ENCODE measurements around the gene SMAD3. TPM values are rescaled to one million over a fixed set of nuclear protein-coding genes. Genes with fewer than 3 reads are reported as not detected.
A peak's percentile ranks its signal among the peaks of the same experiment; 100 is the strongest.

Gene SMAD3
- total RNA-seq, 3 donors from 2014 or later: 22.5 to 44.6 (median 33.4) TPM

DNA sequence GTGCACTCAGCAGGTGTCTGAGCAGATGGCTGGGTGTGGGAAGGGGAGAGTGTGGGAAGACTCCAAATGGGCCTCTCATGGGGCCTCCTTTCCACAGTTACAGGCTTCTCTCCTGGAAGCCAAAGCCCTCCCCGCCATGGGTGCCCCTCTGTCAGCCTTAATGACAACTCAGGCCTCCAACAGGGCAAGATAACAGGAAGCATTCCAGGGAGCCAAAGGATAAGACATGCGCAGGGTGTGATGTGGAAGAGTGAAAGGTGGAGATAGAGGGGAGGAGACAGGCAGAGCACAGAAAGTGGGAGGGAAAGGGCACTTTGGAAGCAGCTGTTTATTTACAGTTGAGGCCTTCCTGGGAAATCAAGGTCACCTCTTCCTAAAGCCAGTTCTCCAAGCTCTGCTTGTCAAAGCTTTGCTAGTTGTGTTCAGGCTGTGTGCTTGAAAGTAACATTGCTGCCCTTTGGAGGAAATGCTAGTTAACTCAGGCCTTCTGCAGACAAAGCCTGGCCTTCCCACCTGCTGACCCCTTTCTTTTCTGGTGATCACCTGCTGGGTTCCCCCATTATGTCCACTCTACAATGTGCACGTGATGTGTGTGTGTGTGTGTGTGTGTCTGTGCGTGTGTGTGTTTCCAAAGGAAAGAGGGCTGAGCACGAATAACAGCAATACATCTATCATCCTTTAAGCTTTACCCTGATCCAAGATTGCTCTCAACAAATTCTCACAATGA is 35.2 kb upstream of the SMAD3 start:
- no peaks in the 10 kb centered on the region for H3K27me3 ChIP-seq
- intact Hi-C loops (cut with DNase I; ENCODE audit: low total_unique reads): no loop called here
- DNase-seq (ENCODE audit: low spot score in 2 of 2): no peak
- H3K4me3 ChIP-seq: no peak overlapping the region
- H3K9me3 ChIP-seq: no peaks in the 10 kb centered on the region
- H3K27ac ChIP-seq: no peak overlapping the region
- no peaks in the 10 kb centered on the region for H3K36me3 ChIP-seq
- H3K4me1 ChIP-seq: peaks cover 2 to 6% of the 10 kb centered on the region in 2 donors
- TF ChIP-seq, protein P1, sequence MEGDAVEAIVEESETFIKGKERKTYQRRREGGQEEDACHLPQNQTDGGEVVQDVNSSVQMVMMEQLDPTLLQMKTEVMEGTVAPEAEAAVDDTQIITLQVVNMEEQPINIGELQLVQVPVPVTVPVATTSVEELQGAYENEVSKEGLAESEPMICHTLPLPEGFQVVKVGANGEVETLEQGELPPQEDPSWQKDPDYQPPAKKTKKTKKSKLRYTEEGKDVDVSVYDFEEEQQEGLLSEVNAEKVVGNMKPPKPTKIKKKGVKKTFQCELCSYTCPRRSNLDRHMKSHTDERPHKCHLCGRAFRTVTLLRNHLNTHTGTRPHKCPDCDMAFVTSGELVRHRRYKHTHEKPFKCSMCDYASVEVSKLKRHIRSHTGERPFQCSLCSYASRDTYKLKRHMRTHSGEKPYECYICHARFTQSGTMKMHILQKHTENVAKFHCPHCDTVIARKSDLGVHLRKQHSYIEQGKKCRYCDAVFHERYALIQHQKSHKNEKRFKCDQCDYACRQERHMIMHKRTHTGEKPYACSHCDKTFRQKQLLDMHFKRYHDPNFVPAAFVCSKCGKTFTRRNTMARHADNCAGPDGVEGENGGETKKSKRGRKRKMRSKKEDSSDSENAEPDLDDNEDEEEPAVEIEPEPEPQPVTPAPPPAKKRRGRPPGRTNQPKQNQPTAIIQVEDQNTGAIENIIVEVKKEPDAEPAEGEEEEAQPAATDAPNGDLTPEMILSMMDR (IDR thresholded peaks at IDR 0.05): no peak
- TF ChIP-seq POLR2A (IDR thresholded peaks at IDR 0.05): no peak
- TF ChIP-seq POLR2AphosphoS5 (IDR thresholded peaks at IDR 0.05): no peak

DNA sequence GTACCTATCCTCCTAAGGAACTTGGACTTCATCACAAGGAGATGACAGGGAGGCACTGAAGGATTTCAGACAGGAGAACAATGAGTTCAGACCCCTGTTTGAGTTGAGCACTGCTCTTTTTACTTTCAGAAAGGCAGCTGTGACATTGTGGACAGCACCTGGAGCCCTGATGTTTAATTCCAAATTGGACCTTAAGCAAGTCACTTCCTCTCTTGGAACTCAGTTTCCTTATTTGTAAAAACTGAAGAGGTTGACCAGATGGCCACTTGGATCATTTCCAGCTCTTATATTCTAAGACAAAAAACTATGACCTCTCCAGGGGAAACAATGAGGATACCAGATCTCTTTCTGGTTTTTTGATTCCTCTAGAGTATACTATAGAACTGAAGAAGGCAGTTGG is 34.1 kb upstream of the SMAD3 start:
- DNase-seq (ENCODE audit: low spot score in 2 of 2): no peak
- no peak overlapping the region for H3K27ac ChIP-seq
- no peaks in the 10 kb centered on the region for H3K36me3 ChIP-seq
- intact Hi-C loops (cut with DNase I; ENCODE audit: low total_unique reads): no loop called here
- peaks cover 0 to 6% of the 10 kb centered on the region in 2 donors for H3K4me1 ChIP-seq
- H3K4me3 ChIP-seq: no peak overlapping the region
- H3K27me3 ChIP-seq: no peaks in the 10 kb centered on the region
- TF ChIP-seq, protein P1 (IDR thresholded peaks at IDR 0.05): no peak
- TF ChIP-seq POLR2A (IDR thresholded peaks at IDR 0.05): no peak
- no peak for TF ChIP-seq POLR2AphosphoS5 (IDR thresholded peaks at IDR 0.05)
- no peaks in the 10 kb centered on the region for H3K9me3 ChIP-seq

DNA sequence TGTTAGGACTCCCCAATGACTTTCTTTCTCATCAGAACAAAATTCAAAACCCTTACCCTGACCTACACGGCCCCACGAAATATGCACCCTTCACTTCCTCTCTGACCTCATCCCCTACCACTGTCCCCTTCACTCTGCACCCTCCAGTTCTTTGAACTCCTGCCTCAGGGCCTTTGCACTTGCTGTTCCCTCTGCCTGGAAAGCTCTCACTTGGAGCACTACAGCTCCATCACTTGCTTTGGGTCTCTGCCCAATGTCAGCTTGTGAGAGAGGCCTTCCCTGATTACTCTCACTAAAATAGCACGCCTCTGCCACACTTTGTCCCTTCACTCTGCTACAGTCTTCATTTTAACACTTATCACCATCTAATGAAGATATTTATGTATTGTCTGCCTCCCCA is 32.8 kb upstream of the SMAD3 start:
- Histone ChIP-seq H3K4me3 (no peak overlapping the region), H3K36me3 (no peaks in the 10 kb centered on the region), H3K27ac (no peak overlapping the region), H3K4me1 (peaks cover 0 to 6% of the 10 kb centered on the region in 2 donors), H3K27me3 (no peaks in the 10 kb centered on the region), H3K9me3 (no peaks in the 10 kb centered on the region)
- TF ChIP-seq POLR2AphosphoS5 (IDR thresholded peaks at IDR 0.05): no peak
- TF ChIP-seq POLR2A (IDR thresholded peaks at IDR 0.05): no peak
- TF ChIP-seq, protein P1 (IDR thresholded peaks at IDR 0.05): no peak
- no peak for DNase-seq (ENCODE audit: low spot score in 2 of 2)
- intact Hi-C loops (cut with DNase I; ENCODE audit: low total_unique reads): no loop called here

DNA sequence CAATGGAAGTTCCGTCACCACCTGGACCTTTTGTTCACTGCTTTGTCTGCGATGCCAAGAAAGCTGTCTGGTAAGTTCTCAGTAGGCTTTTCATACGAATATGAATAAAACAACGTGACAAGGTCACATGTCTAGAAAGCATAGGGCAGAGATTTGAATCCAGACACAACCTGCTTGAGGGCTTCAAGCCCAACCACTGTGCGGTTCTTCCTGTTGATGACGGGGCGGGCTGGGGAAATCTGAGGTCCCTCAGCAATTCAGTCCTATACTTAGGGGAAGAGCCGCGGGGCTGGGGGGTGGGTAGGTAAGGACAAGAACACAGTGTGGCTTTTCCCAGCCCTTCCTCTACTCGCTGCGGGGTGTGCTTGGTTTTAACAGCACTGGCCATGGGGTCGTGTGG is 32.4 kb upstream of the SMAD3 start:
- Histone ChIP-seq H3K36me3 (no peaks in the 10 kb centered on the region), H3K27me3 (no peaks in the 10 kb centered on the region), H3K4me1 (peaks cover 0 to 6% of the 10 kb centered on the region in 2 donors), H3K4me3 (peak overlapping the region in 2 of 3 donors; percentile 48 to 68), H3K27ac (no peak overlapping the region), H3K9me3 (no peaks in the 10 kb centered on the region)
- TF ChIP-seq POLR2AphosphoS5 (IDR thresholded peaks at IDR 0.05): no peak
- TF ChIP-seq, protein P1 (IDR thresholded peaks at IDR 0.05): no peak
- DNase-seq (ENCODE audit: low spot score in 2 of 2): no peak
- intact Hi-C loops (cut with DNase I; ENCODE audit: low total_unique reads): no loop called here

DNA sequence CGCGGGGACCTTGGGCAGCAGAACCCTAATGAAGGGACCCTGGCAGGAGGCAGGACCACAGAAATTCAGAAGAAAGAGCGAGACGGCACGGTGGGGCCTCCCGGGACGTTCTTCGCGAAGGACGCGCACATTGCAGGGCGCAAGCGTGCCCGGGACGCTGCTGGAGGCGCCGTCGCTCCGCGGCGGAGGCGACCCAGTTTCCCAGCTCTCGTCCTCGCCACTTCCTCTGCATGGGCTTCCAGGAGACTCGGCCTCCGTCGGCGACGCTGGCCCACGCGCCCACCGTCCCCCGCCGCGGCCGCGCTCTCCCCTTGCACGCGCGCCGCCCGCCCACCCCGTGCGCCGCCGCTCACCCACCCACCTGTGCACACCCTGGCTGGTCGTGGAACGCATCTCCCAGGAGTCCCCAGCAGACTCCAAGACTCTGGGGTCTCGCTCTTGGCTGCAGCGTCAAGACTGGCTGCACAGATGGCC is 31.8 kb upstream of the SMAD3 start:
- no peak for DNase-seq (ENCODE audit: low spot score in 2 of 2)
- Histone ChIP-seq H3K27ac (no peak overlapping the region), H3K4me1 (peaks cover 0 to 6% of the 10 kb centered on the region in 2 donors), H3K9me3 (no peaks in the 10 kb centered on the region), H3K4me3 (peak overlapping the region; percentile 11 to 68 (median 48)), H3K36me3 (no peaks in the 10 kb centered on the region), H3K27me3 (no peaks in the 10 kb centered on the region)
- TF ChIP-seq POLR2A (IDR thresholded peaks at IDR 0.05) (no peak), POLR2AphosphoS5 (IDR thresholded peaks at IDR 0.05) (no peak)
- TF ChIP-seq, protein P1 (IDR thresholded peaks at IDR 0.05): no peak
- intact Hi-C loops (cut with DNase I; ENCODE audit: low total_unique reads): no loop called here
